ENCODE results near the gene BIRC5.

Gene BIRC5

GRCh38 chr17:78184351-78184750 is 29.7 kb upstream of the BIRC5 start:
- no peak for DNase-seq

GRCh38 chr17:78184868-78185267 is 29.2 kb upstream of the BIRC5 start:
- DNase-seq, result no peak

- no peak for DNase-seq
Measured at GRCh38 chr17:78185981-78186691, 27.9 kb upstream of the BIRC5 start.

GRCh38 chr17:78186692-78187595 is 27.1 kb upstream of the BIRC5 start, which contains the start of the genes AFMID and TK1:
Gene AFMID (plus strand): TSS chr17:78187362. CDS start chr17:78187371, 9 bp downstream.
Gene TK1 (minus strand): TSS chr17:78187052. CDS start chr17:78186994, 58 bp downstream.
- peak; percentile 98 for DNase-seq

GRCh38 chr17:78196716-78197115 is 17.3 kb upstream of the BIRC5 start:
- DNase-seq, result no peak

GRCh38 chr17:78197147-78197832 is 16.8 kb upstream of the BIRC5 start:
- no peak for DNase-seq

GRCh38 chr17:78200451-78200850 is 13.6 kb upstream of the BIRC5 start:
- DNase-seq, result no peak

- DNase-seq, result no peak
Measured at GRCh38 chr17:78202666-78203065, 11.4 kb upstream of the BIRC5 start.

- DNase-seq, result no peak
Measured at GRCh38 chr17:78204387-78205123, 9.5 kb upstream of the BIRC5 start.

- no peak for DNase-seq
Measured at GRCh38 chr17:78205124-78205775, 8.8 kb upstream of the BIRC5 start.

GRCh38 chr17:78206298-78206697 is 7.8 kb upstream of the BIRC5 start:
- DNase-seq, result no peak

GRCh38 chr17:78208486-78208885 is 5.6 kb upstream of the BIRC5 start:
- DNase-seq, result no peak

GRCh38 chr17:78210111-78210510 is 3.9 kb upstream of the BIRC5 start:
- no peak for DNase-seq

- no peak for DNase-seq
Measured at GRCh38 chr17:78211032-78211431, 3.0 kb upstream of the BIRC5 start.

GRCh38 chr17:78214706-78215061 is 631 bp downstream of the BIRC5 start:
- no peak for DNase-seq

- DNase-seq, result no peak
Measured at GRCh38 chr17:78219396-78220150, 5.5 kb downstream of the BIRC5 start.

- DNase-seq, result no peak
Measured at GRCh38 chr17:78223061-78223460, 9.0 kb downstream of the BIRC5 start.

GRCh38 chr17:78223765-78224164 is 9.7 kb downstream of the BIRC5 start:
- DNase-seq, result no peak

GRCh38 chr17:78224231-78225087 is 10.4 kb downstream of the BIRC5 start:
- DNase-seq, result no peak

- no peak for DNase-seq
Measured at GRCh38 chr17:78225088-78225865, 11.2 kb downstream of the BIRC5 start.
